ENCODE results near the gene PITX3.

DNA sequence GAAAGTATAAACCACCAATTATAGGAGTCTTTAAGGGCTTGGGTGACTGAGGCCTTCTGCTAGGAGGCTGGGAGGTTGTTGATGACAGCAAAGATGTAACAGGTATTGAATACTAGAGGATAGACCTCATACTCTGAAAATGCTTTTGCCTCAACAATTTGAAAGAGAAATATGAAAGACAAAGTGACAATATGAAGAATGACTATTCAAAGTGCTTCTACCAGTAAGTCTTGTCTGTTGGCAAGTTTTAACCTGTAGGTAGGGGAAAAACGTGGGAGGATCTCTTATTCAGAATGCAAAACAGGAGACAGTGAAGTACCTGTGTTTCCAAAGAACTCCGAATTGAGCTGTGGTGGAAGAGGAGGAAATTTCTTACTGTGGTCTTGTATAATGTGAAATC, 42.2 kb upstream of the PITX3 start:
- TF ChIP-seq, protein P1, sequence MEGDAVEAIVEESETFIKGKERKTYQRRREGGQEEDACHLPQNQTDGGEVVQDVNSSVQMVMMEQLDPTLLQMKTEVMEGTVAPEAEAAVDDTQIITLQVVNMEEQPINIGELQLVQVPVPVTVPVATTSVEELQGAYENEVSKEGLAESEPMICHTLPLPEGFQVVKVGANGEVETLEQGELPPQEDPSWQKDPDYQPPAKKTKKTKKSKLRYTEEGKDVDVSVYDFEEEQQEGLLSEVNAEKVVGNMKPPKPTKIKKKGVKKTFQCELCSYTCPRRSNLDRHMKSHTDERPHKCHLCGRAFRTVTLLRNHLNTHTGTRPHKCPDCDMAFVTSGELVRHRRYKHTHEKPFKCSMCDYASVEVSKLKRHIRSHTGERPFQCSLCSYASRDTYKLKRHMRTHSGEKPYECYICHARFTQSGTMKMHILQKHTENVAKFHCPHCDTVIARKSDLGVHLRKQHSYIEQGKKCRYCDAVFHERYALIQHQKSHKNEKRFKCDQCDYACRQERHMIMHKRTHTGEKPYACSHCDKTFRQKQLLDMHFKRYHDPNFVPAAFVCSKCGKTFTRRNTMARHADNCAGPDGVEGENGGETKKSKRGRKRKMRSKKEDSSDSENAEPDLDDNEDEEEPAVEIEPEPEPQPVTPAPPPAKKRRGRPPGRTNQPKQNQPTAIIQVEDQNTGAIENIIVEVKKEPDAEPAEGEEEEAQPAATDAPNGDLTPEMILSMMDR (IDR thresholded peaks at IDR 0.05), result no peak
- TF ChIP-seq POLR2AphosphoS5 (IDR thresholded peaks at IDR 0.05), result no peak
